ENCODE data around the gene ASB12. TPM values are rescaled to one million over a fixed set of nuclear protein-coding genes. Genes with fewer than 3 reads are reported as not detected.

Gene ASB12
- total RNA-seq, 1 donor from 2014 or later, result not detected

- Histone ChIP-seq H2AFZ (replicated peaks) (no peak overlapping the region), H3K36me3 (no peaks in the 10 kb centered on the region), H3F3A (ENCODE audit: low read depth) (peaks cover 9% of the 10 kb centered on the region), H3K4me1 (no peaks in the 10 kb centered on the region), H4K20me1 (ENCODE audit: low read depth) (peaks cover 4% of the 10 kb centered on the region), H3K4me2 (peak overlapping the region; percentile 79), H3K9ac (no peak overlapping the region), H3K79me2 (ENCODE audit: low read depth) (no peaks in the 10 kb centered on the region), H3K27me3 (peaks cover 7% of the 10 kb centered on the region), H3K27ac (peak overlapping the region; percentile 46), H3K4me3 (peak overlapping the region; percentile 58), H3K9me3 (ENCODE audit: low read depth) (no peaks in the 10 kb centered on the region)
- no peak for TF ChIP-seq EZH2 (IDR thresholded peaks at IDR 0.05)
- TF ChIP-seq EZH2phosphoT487 (IDR thresholded peaks at IDR 0.05), result no peak
- TF ChIP-seq CTCF (IDR thresholded peaks at IDR 0.05), result peak; percentile 17
- Mint-ChIP-seq H3K9me3 (peaks cover 10% of the 10 kb centered on the region), H3K27ac (no peak overlapping the region), H3K4me1 (peaks cover 22% of the 10 kb centered on the region), H3K27me3 (ENCODE audit: insufficient read depth, low read depth) (no peaks in the 10 kb centered on the region), H3K4me3 (peak overlapping the region; percentile 86), H3K36me3 (no peaks in the 10 kb centered on the region)
- peak; percentile 90 for DNase-seq (ENCODE audit: low spot score)
Measured at GRCh38 chrX:64205735-64206501, 24.5 kb downstream of the ASB12 start.

- no peak for DNase-seq (ENCODE audit: low spot score)
- H3K4me3 ChIP-seq, result peak within 1 kb of the TSS; percentile 58
Measured at GRCh38 chrX:64205441-64205734, 25.0 kb downstream of the ASB12 start, which contains the start of gene AMER1. TSS of gene AMER1 (minus strand) at chrX:64205708. CDS start at chrX:64193286, 12,422 bp downstream.

GRCh38 chrX:64204701-64205440 lies 25.5 kb downstream of the ASB12 start:
- peak overlapping the region; percentile 44 for H2AFZ ChIP-seq (replicated peaks)
- H3K4me1 ChIP-seq, result no peaks in the 10 kb centered on the region
- H3K36me3 ChIP-seq, result no peaks in the 10 kb centered on the region
- peak overlapping the region; percentile 79 for H3K4me2 ChIP-seq
- no peaks in the 10 kb centered on the region for H3K9me3 ChIP-seq (ENCODE audit: low read depth)
- peaks cover 9% of the 10 kb centered on the region for H3F3A ChIP-seq (ENCODE audit: low read depth)
- peak overlapping the region; percentile 58 for H3K4me3 ChIP-seq
- no peak overlapping the region for H3K9ac ChIP-seq
- Mint-ChIP-seq H3K9me3 (peaks cover 10% of the 10 kb centered on the region), H3K4me3 (peak overlapping the region; percentile 89), H3K27me3 (ENCODE audit: insufficient read depth, low read depth) (no peaks in the 10 kb centered on the region), H3K36me3 (no peaks in the 10 kb centered on the region), H3K27ac (no peak overlapping the region), H3K4me1 (peaks cover 22% of the 10 kb centered on the region)
- TF ChIP-seq CTCF (IDR thresholded peaks at IDR 0.05) (no peak), EZH2 (IDR thresholded peaks at IDR 0.05) (no peak), EZH2phosphoT487 (IDR thresholded peaks at IDR 0.05) (no peak)
- peaks cover 7% of the 10 kb centered on the region for H3K27me3 ChIP-seq
- H3K27ac ChIP-seq, result no peak overlapping the region
- no peaks in the 10 kb centered on the region for H3K79me2 ChIP-seq (ENCODE audit: low read depth)
- peak; percentile 44 for DNase-seq (ENCODE audit: low spot score)
- H4K20me1 ChIP-seq (ENCODE audit: low read depth), result peaks cover 4% of the 10 kb centered on the region

More at GRCh38 chrX:64205441-64205734, 25.0 kb downstream of the ASB12 start, which contains the start of gene AMER1:
- peaks cover 9% of the 10 kb centered on the region for H3F3A ChIP-seq (ENCODE audit: low read depth)
- peak within 1 kb of the TSS; percentile 46 for H3K27ac ChIP-seq
- peak within 1 kb of the TSS; percentile 44 for H2AFZ ChIP-seq (replicated peaks)
- Mint-ChIP-seq H3K27ac (no peak within 1 kb of the TSS), H3K27me3 (ENCODE audit: insufficient read depth, low read depth) (no peaks in the 10 kb centered on the region), H3K9me3 (peaks cover 10% of the 10 kb centered on the region), H3K36me3 (no peaks in the 10 kb centered on the region), H3K4me1 (peaks cover 22% of the 10 kb centered on the region), H3K4me3 (peak within 1 kb of the TSS; percentile 89)
- H3K9me3 ChIP-seq (ENCODE audit: low read depth), result no peaks in the 10 kb centered on the region
- H3K4me1 ChIP-seq, result no peaks in the 10 kb centered on the region
- no peaks in the 10 kb centered on the region for H3K79me2 ChIP-seq (ENCODE audit: low read depth)
- TF ChIP-seq EZH2phosphoT487 (IDR thresholded peaks at IDR 0.05), result no peak
- TF ChIP-seq CTCF (IDR thresholded peaks at IDR 0.05), result no peak
- no peak for TF ChIP-seq EZH2 (IDR thresholded peaks at IDR 0.05)
- H3K36me3 ChIP-seq, result no peaks in the 10 kb centered on the region
- peaks cover 7% of the 10 kb centered on the region for H3K27me3 ChIP-seq
- no peak within 1 kb of the TSS for H3K9ac ChIP-seq
- H4K20me1 ChIP-seq (ENCODE audit: low read depth), result peaks cover 4% of the 10 kb centered on the region
- H3K4me2 ChIP-seq, result peak within 1 kb of the TSS; percentile 79

Measured in neural progenitor cell (in vitro differentiated cells).